K562 (cell line): Measurements from ENCODE around the gene PPP1CA. TPM values are rescaled to one million over a fixed set of nuclear protein-coding genes. Genes with fewer than 3 reads are reported as not detected.

Experiments
- BCOR ChIP-seq: fragments of 450-650 bp; IDR thresholded peaks from 2 replicates; pipeline ENCODE4 v1.6.1; 2016
- DPF2 ChIP-seq: fragments of 450-650 bp; IDR thresholded peaks from 2 replicates; pipeline ENCODE4 v1.6.1; 2016
- ELF1 ChIP-seq: fragments of 200-800 bp; sonication (Bioruptor generic); IDR thresholded peaks from 2 replicates; pipeline ENCODE4 v1.6.1; 2016; ENCODE audit warnings: missing genetic modification characterization, missing compliant biosample characterization
- ETS2 ChIP-seq: IDR thresholded peaks from 2 replicates; pipeline ENCODE4 v1.6.1; 2016; ENCODE audit warnings: borderline replicate concordance, missing genetic modification characterization, mild to moderate bottlenecking, moderate library complexity, missing compliant biosample characterization; ENCODE audit not compliant: poor library complexity, severe bottlenecking
- HEY1 ChIP-seq: fragments of 250-450 bp; sonication (Bioruptor Pico); IDR thresholded peaks from 2 replicates; pipeline ENCODE4 v1.5.0; 2020; ENCODE audit warnings: mild to moderate bottlenecking, moderate library complexity, borderline replicate concordance
- RBM39 ChIP-seq: fragments of 200-400 bp; formaldehyde crosslinking; optimal IDR thresholded peaks from 2 replicates; pipeline ENCODE3; 2018; ENCODE audit warnings: low read depth, low read length
- SIRT6 ChIP-seq: IDR thresholded peaks from one replicate; pipeline ENCODE4 v1.6.1; 2012; ENCODE audit warnings: low read depth, mild to moderate bottlenecking, control low read depth, inconsistent platforms, low read length, moderate library complexity
- SMAD4 ChIP-seq: fragments of 250-450 bp; sonication (Bioruptor Pico); conservative IDR thresholded peaks from 2 replicates; pipeline ENCODE4 v1.8.0; 2021; ENCODE audit warnings: inconsistent platforms, mild to moderate bottlenecking, moderate library complexity
- SMC3 ChIP-seq: conservative IDR thresholded peaks from 2 replicates; pipeline ENCODE4 v1.6.1; 2011; ENCODE audit warnings: low read depth, low read length, improper control_type of control experiment; ENCODE audit not compliant: insufficient read depth
- SUPT5H ChIP-seq: fragments of 450-650 bp; IDR thresholded peaks from 2 replicates; pipeline ENCODE4 v1.6.1; 2016
- TCF3 ChIP-seq: sonication (generic); formaldehyde crosslinking; IDR thresholded peaks from 2 replicates; pipeline ENCODE4 v1.4.0; 2020; ENCODE audit warnings: mild to moderate bottlenecking, missing genetic modification reagents
- ZBTB33 ChIP-seq: sonication (generic); formaldehyde crosslinking; IDR thresholded peaks from 2 replicates; pipeline ENCODE4 v1.8.1; 2023; ENCODE audit warnings: mild to moderate bottlenecking, missing genetic modification reagents
- ZBTB9 ChIP-seq: fragments of 450-650 bp; formaldehyde crosslinking; IDR thresholded peaks from 2 replicates; pipeline ENCODE4 v1.4.0; 2020; ENCODE audit warnings: mild to moderate bottlenecking, moderate library complexity
- ZEB2 ChIP-seq: fragments of 450-650 bp; IDR thresholded peaks from 2 replicates; pipeline ENCODE4 v1.6.1; 2016
- ZNF239 ChIP-seq: fragments of 250-450 bp; sonication (Bioruptor Pico); IDR thresholded peaks from 2 replicates; pipeline ENCODE4 v1.4.0; 2020; ENCODE audit warnings: mild to moderate bottlenecking
- ZNF354B ChIP-seq: fragments of 250-450 bp; sonication (Bioruptor Pico); IDR thresholded peaks from 2 replicates; pipeline ENCODE4 v1.4.0; 2020
- ZNF639 ChIP-seq, 2 experiments: fragments of 200-800 bp in 1 of 2; sonication (Bioruptor generic) in 1 of 2; sonication (generic) in 1 of 2; formaldehyde crosslinking in 1 of 2; IDR thresholded peaks in 1 of 2; conservative IDR thresholded peaks in 1 of 2; 2 replicates each; pipeline versions ENCODE4 v1.5.0 to v1.6.1; 2016 to 2020; ENCODE audit warnings: missing compliant biosample characterization in 1 of 2, missing genetic modification characterization in 1 of 2, missing genetic modification reagents in 1 of 2
- ZNF740 ChIP-seq, 3 experiments: fragments of 200-800 bp in 1 of 3; sonication (Bioruptor generic) in 1 of 3; sonication (generic) in 1 of 3; formaldehyde crosslinking in 1 of 3; IDR thresholded peaks; 2 replicates each; pipeline versions ENCODE4 v1.6.1 to v1.8.0; 2016 to 2022; ENCODE audit warnings: mild to moderate bottlenecking in 2 of 3, missing compliant biosample characterization in 2 of 3, missing genetic modification characterization in 2 of 3, missing genetic modification reagents in 1 of 3
- ZNF830 ChIP-seq: fragments of 250-450 bp; sonication (Bioruptor Pico); IDR thresholded peaks from 2 replicates; pipeline ENCODE4 v1.5.0; 2021; ENCODE audit warnings: mild to moderate bottlenecking
- polyA plus RNA-seq, 8 experiments: library from polyadenylated mRNA; depleted of rRNA in 4 of 8; stranded (reverse) in 5 of 8; unstranded in 3 of 8; fragments of >200 nt; fragmentation: Nextera tagmentation in 2 of 8; fragmentation: Illumina TruSeq in 1 of 8; extraction: Ambion mirVana in 2 of 8; extraction: Trizol in 1 of 8; gene quantifications; 2 replicates each; pipeline versions ENCODE4 v1.2.1 to v1.2.3, GENCODE V29; 2011 to 2014; ENCODE audit warnings: inconsistent platforms in 1 of 8, missing spikeins in 1 of 8
- total RNA-seq, 7 experiments: library from RNA; depleted of rRNA in 6 of 7; stranded (reverse); fragments of >200 nt in 6 of 7; fragmentation: Illumina TruSeq in 2 of 7; extraction: Trizol in 2 of 7; gene quantifications; 2 replicates each; pipeline versions ENCODE4 v1.2.1 to v1.2.3, GENCODE V29; 2011 to 2021; ENCODE audit warnings: low replicate concordance in 1 of 7
- TF ChIP-seq, protein P1 (sequence below): fragments of 450-650 bp; conservative IDR thresholded peaks from 2 replicates; pipeline ENCODE4 v1.6.1; 2016; ENCODE audit warnings: missing genetic modification characterization, low read depth, mild to moderate bottlenecking, control low read depth, missing compliant biosample characterization

PPP1CA gene
- total and polyA plus RNA-seq, 9 of the 15 experiments (the other 6 are each of a cell fraction or from before 2014, with no cell fraction given): 18.2 to 242 (median 188) TPM

DNA sequence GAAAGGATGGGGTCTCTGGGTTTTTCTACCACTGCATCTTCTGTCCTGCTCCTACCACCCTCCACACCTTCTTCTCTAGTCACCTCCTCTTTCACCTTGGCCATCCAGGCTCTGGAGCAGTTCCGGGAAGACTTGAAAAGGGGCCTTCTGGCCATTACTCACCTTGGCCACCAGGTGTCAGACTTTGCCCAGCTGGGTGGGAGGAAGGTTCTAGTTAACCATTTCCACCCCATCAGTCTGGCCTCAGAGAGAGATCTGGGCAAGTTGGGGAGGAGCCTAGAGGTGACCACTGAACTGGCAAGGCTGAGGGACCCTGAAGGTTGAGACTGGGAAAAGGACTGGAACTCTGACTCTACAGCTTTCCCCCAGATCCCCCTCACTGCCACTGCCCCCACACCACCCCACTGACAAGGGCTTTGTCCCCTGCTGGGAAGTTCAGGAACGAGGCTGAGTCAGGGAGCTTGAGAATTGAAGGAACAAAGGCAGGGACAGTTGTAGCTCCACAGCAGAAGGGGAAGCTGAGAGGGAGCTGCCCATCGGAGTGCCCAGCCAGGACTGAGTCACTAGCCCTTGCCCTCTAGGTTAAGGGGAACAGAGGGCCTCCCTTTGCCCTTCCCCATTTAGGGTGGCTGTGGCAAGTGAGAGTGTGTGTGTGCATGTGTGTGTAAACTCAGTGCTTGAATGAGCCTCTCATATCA, 44.6 kb downstream of the PPP1CA start (continued):
- no peak for TF ChIP-seq ZNF639 (CRISPR knock-in tag; conservative IDR thresholded peaks at IDR 0.05 in 1 of 2, IDR thresholded peaks at IDR 0.05 in 1 of 2)
- peak; percentile 19; the same call in 1 of the 2 replicates for TF ChIP-seq BCOR
- TF ChIP-seq SUPT5H: no peak
- TF ChIP-seq, protein P1, sequence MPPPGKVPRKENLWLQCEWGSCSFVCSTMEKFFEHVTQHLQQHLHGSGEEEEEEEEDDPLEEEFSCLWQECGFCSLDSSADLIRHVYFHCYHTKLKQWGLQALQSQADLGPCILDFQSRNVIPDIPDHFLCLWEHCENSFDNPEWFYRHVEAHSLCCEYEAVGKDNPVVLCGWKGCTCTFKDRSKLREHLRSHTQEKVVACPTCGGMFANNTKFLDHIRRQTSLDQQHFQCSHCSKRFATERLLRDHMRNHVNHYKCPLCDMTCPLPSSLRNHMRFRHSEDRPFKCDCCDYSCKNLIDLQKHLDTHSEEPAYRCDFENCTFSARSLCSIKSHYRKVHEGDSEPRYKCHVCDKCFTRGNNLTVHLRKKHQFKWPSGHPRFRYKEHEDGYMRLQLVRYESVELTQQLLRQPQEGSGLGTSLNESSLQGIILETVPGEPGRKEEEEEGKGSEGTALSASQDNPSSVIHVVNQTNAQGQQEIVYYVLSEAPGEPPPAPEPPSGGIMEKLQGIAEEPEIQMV: no peak
- TF ChIP-seq DPF2: peak; percentile 24; the same call in 1 of the 2 replicates
- no peak for TF ChIP-seq SIRT6
- TF ChIP-seq ZEB2: peak; percentile 59; the same call in 1 of the 2 replicates
- TF ChIP-seq RBM39: peak; percentile 41
- peak; percentile 83 for TF ChIP-seq ELF1 (tag)
- peak; percentile 98 for TF ChIP-seq SMC3
- TF ChIP-seq TCF3 (CRISPR knock-in tag): peak; percentile 13; the same call in 1 of the 2 replicates
- TF ChIP-seq ZBTB33 (CRISPR knock-in tag): 0 out of 2 replicates have a peak, but pooled peaks have one; percentile 51
- peak; percentile 51; the same call in 1 of the 2 replicates for TF ChIP-seq SMAD4 (CRISPR knock-in tag)
- no peak for TF ChIP-seq ZBTB9 (CRISPR knock-in tag)
- no peak for TF ChIP-seq ZNF354B (CRISPR knock-in tag)
- TF ChIP-seq ETS2 (tag): no peak
- no peak for TF ChIP-seq ZNF239
- TF ChIP-seq ZNF830 (CRISPR knock-in tag): peak; percentile 40; the same call in 1 of the 2 replicates
- TF ChIP-seq HEY1 (CRISPR knock-in tag): no peak
- 0 out of 2 replicates have a peak, but pooled peaks have one; percentile 59 for TF ChIP-seq ZNF740 (CRISPR knock-in tag; IDR thresholded peaks at IDR 0.05)
- no peak for TF ChIP-seq ZNF740 (tag; IDR thresholded peaks at IDR 0.05)
